Gastroesophageal sphincter (tissue), 4 donors: ENCODE results near the gene HEMK1. TPM values are rescaled to one million over a fixed set of nuclear protein-coding genes. Genes with fewer than 3 reads are reported as not detected.

ENCODE experiments used
- ATAC-seq: fragments of 150-250 bp; one replicate; pipeline ENCODE4 v1.9.1; 2016; ENCODE audit warnings: mild to moderate bottlenecking, moderate library complexity
- H3K27ac ChIP-seq, 4 donors: fragments of 200-600 bp; sonication (generic) in 3 of 4; 1 replicate in 3 of 4; 2 replicates in 1 of 4; pipeline ENCODE4 v1.5.1; 2016 to 2019
- H3K27me3 ChIP-seq: fragments of 200-600 bp; sonication (generic); one replicate; pipeline ENCODE4 v1.5.1; 2019
- H3K36me3 ChIP-seq, 2 donors: fragments of 200-600 bp; sonication (generic); one replicate each; pipeline ENCODE4 v1.5.1; 2019; ENCODE audit warnings: control low read depth in 1 of 2
- H3K4me1 ChIP-seq, 3 donors: fragments of 200-600 bp; sonication (generic); 1 replicate in 2 of 3; 2 replicates in 1 of 3; pipeline ENCODE4 v1.5.1; 2016 to 2019; ENCODE audit warnings: control low read depth in 2 of 3
- H3K4me3 ChIP-seq, 2 donors: fragments of 200-600 bp; sonication (generic); one replicate each; pipeline ENCODE4 v1.5.1; 2019; ENCODE audit warnings: mild to moderate bottlenecking in 1 of 2, moderate library complexity in 1 of 2
- H3K9me3 ChIP-seq, 3 donors: fragments of 200-600 bp; sonication (generic); one replicate each; pipeline ENCODE4 v1.5.1; 2017 to 2019; ENCODE audit warnings: control low read depth in 2 of 3
- EP300 ChIP-seq: sonication (generic); formaldehyde crosslinking; IDR thresholded peaks from one replicate; pipeline ENCODE4 v1.6.1; 2017; ENCODE audit warnings: antibody characterized with exemption, mild to moderate bottlenecking
- POLR2A ChIP-seq, 2 donors: fragments of 450-650 bp; IDR thresholded peaks; one replicate each; pipeline ENCODE4 v1.6.1; 2017; ENCODE audit warnings: antibody characterized with exemption in 2 of 2, mild to moderate bottlenecking in 2 of 2, moderate library complexity in 1 of 2
- POLR2AphosphoS5 ChIP-seq: sonication (generic); formaldehyde crosslinking; IDR thresholded peaks from one replicate; pipeline ENCODE4 v1.6.1; 2017; ENCODE audit warnings: antibody characterized with exemption
- WGBS, 2 donors: methylation state at CpG; one replicate each; pipeline ENCODE4 v1.1.5; 2018; ENCODE audit warnings: low coverage in 1 of 2; 5-methylcytosine and 5-hydroxymethylcytosine counted together
- total RNA-seq, 4 donors: library from RNA; depleted of rRNA; stranded (reverse); fragments of >200 nt; gene quantifications; one replicate each; pipeline ENCODE4 v1.1.0, GENCODE V29; 2016
- TF ChIP-seq, protein P1 (sequence below), 4 experiments: fragments of 200-600 bp in 2 of 4; fragments of 450-650 bp in 2 of 4; sonication (generic) in 1 of 4; IDR thresholded peaks; one replicate each; pipeline ENCODE4 v1.5.1; 2017 to 2019; ENCODE audit warnings: antibody characterized with exemption in 4 of 4, mild to moderate bottlenecking in 2 of 4, moderate library complexity in 2 of 4

HEMK1 gene
- total RNA-seq, 4 donors from 2014 or later, result 6.4 to 11.7 (median 11.4) TPM

DNA sequence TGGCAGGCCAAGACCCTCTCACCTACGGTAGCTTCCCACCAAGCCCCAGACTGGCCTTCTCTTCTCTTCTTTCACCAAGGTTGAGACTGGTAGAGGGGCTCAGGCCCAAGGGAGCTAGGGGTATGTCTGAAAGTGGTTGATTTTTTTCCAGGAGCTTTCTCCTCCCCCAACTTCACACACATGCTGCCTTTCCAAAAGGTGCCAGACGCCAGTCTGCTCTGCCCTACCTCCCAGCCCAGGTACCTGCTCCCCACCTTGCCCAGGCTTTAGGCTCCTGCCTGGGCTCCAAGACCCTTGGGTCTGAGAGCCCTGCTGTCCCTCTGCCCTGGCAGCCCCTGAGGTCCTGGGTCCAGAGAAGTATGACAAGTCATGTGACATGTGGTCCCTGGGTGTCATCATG is 76.1 kb downstream of the HEMK1 start:
- no peaks in the 10 kb centered on the region for H3K9me3 ChIP-seq
- peaks cover 0 to 89% of the 10 kb centered on the region in 2 donors for H3K36me3 ChIP-seq
- H3K27me3 ChIP-seq, result no peaks in the 10 kb centered on the region
- no peak overlapping the region for H3K4me3 ChIP-seq
- 43 to 100% methylated on average over 1 of the region's 2 CpGs for WGBS, 2 donors
- H3K27ac ChIP-seq, result no peak overlapping the region
- TF ChIP-seq POLR2A (IDR thresholded peaks at IDR 0.05), result no peak
- no peak for TF ChIP-seq EP300
- no peak for TF ChIP-seq POLR2AphosphoS5
- TF ChIP-seq, protein P1, sequence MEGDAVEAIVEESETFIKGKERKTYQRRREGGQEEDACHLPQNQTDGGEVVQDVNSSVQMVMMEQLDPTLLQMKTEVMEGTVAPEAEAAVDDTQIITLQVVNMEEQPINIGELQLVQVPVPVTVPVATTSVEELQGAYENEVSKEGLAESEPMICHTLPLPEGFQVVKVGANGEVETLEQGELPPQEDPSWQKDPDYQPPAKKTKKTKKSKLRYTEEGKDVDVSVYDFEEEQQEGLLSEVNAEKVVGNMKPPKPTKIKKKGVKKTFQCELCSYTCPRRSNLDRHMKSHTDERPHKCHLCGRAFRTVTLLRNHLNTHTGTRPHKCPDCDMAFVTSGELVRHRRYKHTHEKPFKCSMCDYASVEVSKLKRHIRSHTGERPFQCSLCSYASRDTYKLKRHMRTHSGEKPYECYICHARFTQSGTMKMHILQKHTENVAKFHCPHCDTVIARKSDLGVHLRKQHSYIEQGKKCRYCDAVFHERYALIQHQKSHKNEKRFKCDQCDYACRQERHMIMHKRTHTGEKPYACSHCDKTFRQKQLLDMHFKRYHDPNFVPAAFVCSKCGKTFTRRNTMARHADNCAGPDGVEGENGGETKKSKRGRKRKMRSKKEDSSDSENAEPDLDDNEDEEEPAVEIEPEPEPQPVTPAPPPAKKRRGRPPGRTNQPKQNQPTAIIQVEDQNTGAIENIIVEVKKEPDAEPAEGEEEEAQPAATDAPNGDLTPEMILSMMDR (IDR thresholded peaks at IDR 0.05), result no peak
- ATAC-seq, result no peak
- H3K4me1 ChIP-seq, result peaks cover 0 to 47% (median 0%) of the 10 kb centered on the region in 3 donors

Other genes starting within 250 kb of the HEMK1 start
- 10 to 100 TPM; 37.2 to 87.0 (median 74.8) TPM for gene HYAL2, start 246.8 kb upstream of the HEMK1 start, total RNA-seq
- gene TUSC2, start 241.3 kb upstream of the HEMK1 start, total RNA-seq, result 10 to 100 TPM; 23.8 to 36.2 (median 31.3) TPM
- gene RASSF1, start 228.7 kb upstream of the HEMK1 start, total RNA-seq, result 10 to 100 TPM; 24.5 to 40.3 (median 26.9) TPM
- under 1 TPM in 1 of 4 donors, not detected in 3; 0.54 TPM for gene ZMYND10, start 223.8 kb upstream of the HEMK1 start, total RNA-seq
- gene NPRL2, start 218.7 kb upstream of the HEMK1 start, total RNA-seq, result 10 to 100 TPM; 14.0 to 26.6 (median 19.5) TPM
- 10 to 100 TPM in 1 of 4 donors, 1 to 10 TPM in 3; 4.7 to 10.9 (median 9.0) TPM for gene CYB561D2, start 218.7 kb upstream of the HEMK1 start, total RNA-seq
- gene TMEM115, start 210.0 kb upstream of the HEMK1 start, total RNA-seq, result 10 to 100 TPM; 41.1 to 66.2 (median 55.7) TPM
- gene CACNA2D2, start 65.9 kb upstream of the HEMK1 start, total RNA-seq, result 1 to 10 TPM in 1 of 4 donors, under 1 TPM in 3; 0.31 to 1.7 (median 0.66) TPM
- 10 to 100 TPM in 3 of 4 donors, 1 to 10 TPM in 1; 9.7 to 42.8 (median 25.3) TPM for gene C3orf18, start 1.8 kb upstream of the HEMK1 start, total RNA-seq
- 1 to 10 TPM in 3 of 4 donors, under 1 TPM in 1; 0.99 to 9.3 (median 3.6) TPM for gene CISH, start 42.3 kb downstream of the HEMK1 start, total RNA-seq
- gene MAPKAPK3, start 47.6 kb downstream of the HEMK1 start, total RNA-seq, result 10 to 100 TPM; 18.7 to 30.2 (median 22.4) TPM
- 10 to 100 TPM in 1 of 4 donors, 1 to 10 TPM in 3; 5.5 to 10.0 (median 8.7) TPM for gene DOCK3, start 105.4 kb downstream of the HEMK1 start, total RNA-seq